ENCODE measurements around the gene CSTPP1.

DNA sequence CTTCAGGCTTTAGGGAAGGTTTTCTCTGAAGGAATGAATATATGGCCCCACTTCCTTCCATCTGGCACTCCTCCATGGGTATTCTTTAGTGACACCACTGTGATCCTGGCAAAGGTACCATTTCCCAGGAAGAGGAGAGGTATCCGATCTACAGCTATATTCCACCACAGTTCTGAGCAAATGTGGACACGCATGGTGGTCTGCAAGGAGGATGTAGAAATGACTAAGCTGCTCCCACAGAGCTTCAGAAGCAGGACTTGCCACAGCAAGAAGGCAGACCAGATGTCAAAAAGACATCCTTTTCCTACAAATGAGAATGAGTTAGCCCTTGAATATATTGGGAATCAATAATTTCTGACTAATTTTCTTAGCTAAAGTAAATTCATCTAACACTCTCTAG lies 194.6 kb downstream of the CSTPP1 start:
- TF ChIP-seq EZH2phosphoT487 (IDR thresholded peaks at IDR 0.05) (no peak), EZH2 (IDR thresholded peaks at IDR 0.05) (no peak)
- TF ChIP-seq, protein P1, sequence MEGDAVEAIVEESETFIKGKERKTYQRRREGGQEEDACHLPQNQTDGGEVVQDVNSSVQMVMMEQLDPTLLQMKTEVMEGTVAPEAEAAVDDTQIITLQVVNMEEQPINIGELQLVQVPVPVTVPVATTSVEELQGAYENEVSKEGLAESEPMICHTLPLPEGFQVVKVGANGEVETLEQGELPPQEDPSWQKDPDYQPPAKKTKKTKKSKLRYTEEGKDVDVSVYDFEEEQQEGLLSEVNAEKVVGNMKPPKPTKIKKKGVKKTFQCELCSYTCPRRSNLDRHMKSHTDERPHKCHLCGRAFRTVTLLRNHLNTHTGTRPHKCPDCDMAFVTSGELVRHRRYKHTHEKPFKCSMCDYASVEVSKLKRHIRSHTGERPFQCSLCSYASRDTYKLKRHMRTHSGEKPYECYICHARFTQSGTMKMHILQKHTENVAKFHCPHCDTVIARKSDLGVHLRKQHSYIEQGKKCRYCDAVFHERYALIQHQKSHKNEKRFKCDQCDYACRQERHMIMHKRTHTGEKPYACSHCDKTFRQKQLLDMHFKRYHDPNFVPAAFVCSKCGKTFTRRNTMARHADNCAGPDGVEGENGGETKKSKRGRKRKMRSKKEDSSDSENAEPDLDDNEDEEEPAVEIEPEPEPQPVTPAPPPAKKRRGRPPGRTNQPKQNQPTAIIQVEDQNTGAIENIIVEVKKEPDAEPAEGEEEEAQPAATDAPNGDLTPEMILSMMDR (IDR thresholded peaks at IDR 0.05) = no peak
